NCI-H2171 treated with DMSO at 0.1 percent for 48 hours (cell line): Measurements from ENCODE around the gene WNT2.
"Not testable (repeated sequence)": the region's sequence is repeated elsewhere in the genome, so short reads cannot be mapped to it uniquely, and the experiment has no call there.

Experiments used
- DNase-seq: peaks from one replicate; lab custom pipeline; 2025; lab: John Stamatoyannopoulos, UW

The WNT2 gene

DNA sequence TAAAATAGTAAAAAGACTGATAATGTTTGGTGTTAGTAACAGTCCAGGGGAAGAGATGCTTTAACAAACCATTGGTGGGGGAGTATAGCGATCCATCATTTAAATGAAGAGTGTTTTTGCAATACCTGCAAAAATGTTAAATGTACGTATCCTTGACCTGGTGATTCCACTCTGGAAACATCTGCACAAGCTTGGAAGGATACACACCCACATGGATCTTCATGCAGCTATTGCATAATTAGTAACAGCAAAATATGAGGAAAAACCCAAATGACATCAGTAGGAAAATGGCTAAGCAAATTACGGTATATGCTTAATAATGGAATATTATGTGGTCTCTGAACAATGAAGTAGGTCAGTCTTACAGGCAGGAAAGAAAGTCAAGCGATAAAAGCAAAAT is 20.5 kb downstream of the WNT2 start:
- no peak for DNase-seq

DNA sequence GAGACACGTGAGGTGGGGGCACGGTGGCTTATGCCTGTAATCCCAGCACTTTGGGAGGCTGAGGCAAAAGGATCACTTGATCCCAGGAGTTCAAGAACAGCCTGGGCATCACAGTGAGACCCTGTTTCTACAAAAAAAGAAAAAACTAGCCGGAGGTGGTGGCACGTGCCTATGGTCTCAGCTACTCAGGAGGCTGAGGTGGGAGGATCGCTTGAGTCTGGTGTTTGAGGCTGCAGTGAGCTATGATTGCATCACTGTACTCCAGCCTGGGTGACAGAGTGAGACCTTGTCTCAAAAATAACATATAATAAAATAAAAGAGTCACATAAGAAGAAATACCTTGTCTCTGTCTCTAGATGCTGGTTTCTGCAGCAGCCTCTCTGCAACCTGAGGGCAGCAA is 22.4 kb downstream of the WNT2 start:
- DNase-seq: not testable (repeated sequence)

- no peak for DNase-seq
These were observed 25.3 kb downstream of the WNT2 start for GRCh38 chr7:117297606-117298005.

DNA sequence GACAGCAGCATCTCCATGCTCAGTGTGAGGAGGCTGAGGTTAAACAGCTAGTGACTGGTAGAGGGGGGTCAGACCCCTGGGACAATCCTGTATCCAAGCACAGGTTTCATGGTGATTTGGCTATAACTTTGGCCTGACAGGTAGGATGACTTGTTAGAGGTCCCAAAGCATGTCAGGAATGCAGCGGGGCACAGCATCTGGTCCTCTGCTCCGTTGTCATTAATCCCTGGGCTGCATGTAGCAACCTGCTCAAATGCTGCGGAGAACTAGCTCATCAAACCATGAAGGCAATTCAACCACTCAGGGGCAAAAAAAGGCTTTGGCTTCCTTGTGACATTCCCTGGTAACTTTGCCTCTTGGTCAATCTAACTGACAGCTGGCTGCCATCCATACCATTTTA is 26.8 kb downstream of the WNT2 start:
- DNase-seq: peak; percentile 80

GRCh38 chr7:117285826-117286225 is 37.0 kb downstream of the WNT2 start:
- DNase-seq: no peak

DNA sequence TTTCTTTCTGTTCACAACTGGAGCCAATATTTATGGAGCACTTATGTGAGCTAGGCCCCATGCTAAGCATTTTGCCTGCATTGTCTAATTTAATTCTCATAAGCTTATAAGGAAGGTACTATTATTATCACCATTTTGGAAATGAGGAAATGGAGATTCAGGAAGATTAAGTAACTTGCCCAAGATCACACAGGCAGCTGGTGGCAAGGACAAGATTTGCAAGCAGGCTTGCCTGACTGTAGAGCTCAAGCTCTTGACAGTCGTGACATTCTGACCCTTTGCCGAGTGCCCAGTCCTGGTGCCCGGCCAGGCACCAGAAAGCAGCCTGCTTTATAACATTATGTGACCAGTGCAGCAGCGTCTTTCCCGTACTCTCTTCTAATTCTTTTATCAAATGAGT is 38.2 kb downstream of the WNT2 start:
- no peak for DNase-seq

DNA sequence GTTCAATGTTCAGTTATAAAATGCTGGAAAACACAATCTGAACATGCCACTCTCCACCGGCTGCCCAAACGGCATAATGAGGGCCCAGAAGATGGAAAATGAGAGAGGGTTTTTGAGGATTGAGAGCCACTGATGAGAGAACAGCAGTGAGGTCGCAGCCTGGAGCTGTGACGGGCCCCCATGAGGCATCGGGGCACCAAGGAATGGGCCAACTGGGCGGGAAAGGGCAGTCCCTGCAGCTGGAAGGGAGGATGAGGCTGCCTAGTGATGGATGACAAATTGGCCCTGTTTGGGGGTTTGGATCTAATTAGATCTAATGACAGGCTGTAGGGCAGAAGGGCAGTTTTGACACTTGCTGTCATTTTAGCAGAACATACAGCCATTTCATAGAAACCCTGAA is 39.1 kb downstream of the WNT2 start:
- no peak for DNase-seq

DNA sequence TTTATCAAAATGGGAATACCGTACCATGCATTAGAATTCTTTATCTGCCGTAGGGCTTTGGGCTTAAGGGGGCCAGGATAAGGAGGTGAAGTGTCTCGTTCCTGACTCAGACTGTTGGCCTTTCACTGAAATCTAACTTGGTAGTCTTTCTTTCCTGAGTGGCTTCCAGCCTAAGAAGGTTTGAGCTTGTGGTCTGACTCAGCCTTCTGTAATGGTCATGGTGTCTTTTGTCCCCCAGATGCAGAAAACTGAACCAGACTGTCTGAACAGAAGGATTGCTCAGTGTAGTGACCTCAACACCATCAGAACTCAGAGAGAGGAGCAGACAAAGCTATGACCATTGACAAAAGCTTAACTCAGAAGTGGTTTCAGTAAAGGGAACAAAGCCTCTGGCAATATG is 39.5 kb downstream of the WNT2 start:
- DNase-seq: no peak

DNA sequence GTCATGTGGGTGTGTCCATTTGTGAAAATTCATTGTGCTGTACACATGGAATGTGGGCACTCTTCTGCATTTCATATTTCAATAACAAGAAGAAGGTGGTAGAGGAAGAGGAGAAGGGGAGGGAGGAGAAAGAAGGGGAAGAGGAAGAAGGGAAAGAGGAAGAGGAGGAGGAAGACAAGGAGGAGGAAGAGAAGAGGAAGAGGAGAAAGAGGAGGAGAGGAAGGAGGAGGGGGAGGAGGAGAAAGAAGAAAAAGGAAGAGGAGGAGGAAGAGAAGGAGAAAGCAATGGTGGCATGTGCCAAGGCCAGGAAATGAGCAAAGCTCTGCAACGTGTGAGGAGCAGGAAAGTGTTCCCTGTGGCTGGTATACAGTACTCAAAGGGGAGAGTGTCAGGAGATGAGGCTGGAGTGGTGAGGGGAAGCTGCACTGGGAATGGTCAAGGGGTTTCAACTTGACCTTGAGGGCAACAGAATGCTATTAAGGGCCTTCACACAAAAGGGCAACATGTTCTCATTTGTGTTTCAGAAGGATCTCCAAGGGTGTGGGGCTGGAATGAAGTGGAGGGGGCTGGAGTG is 40.5 kb downstream of the WNT2 start:
- no peak for DNase-seq

DNA sequence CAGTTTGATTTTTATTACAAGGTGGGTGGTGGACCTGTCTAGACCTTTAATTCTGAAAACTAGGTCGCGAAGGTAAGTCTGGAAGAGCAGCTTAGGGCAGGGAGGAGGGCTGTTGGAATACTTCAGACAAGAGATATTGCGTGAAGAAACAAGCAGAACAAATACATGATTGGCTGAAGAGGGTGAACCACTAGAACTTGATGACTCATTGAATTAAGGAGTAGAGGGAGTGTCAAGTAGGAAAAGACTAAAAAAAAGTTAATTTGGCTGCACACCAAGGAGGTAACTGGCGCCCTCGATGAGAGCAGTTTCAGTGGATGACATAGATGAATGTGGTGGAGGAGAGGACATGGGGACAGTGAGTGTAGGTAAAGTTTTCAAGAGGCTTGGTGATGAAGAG is 41.3 kb downstream of the WNT2 start:
- no peak for DNase-seq

DNA sequence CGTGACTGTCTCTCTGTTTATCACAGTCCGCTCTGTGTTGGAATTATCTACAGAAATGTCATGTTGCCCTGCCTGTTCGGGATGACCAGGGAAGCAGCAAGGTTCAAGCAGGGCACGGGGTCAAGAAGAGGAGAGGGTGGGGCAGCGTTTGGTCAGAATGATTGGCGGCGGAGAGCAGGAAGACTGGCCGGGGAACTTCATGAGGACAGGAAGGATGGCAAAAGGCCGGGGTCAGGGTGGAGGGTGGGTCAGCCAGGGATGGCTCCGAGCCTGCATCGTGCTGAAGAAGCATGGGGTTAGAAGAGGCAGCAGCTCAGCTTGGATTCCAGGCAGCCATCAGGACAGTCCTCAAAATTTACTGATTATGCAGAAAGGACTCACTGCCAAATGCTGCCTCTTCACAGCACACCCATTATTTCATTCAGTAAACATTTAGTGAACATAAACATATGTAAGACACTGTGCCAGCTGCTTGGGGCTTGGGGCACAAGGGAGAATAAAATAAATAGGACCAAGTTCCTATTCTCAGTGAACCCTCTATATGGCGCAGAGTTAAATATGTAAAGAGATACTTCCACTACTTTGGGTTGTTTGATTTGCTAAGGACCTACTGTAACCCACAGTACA is 42.8 kb downstream of the WNT2 start:
- no peak for DNase-seq

DNA sequence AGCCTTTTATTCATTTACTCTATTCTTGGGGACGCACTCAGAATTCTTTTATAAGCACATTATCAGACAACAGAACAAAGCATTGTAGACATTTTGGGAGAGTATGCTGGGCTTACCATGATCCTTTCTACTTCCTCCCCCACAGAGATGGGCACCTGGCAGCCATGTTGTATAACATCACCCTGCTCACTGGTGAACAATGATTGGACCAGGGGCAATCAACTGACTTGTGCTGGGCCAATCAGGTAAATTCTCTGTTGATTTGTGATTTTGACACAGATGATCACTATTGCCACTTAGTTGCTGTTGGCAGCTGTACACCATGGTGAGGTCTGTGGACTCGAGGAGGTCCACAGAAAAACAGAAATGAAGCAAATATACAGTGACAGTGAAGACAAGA is 43.7 kb downstream of the WNT2 start:
- DNase-seq: no peak

- no peak for DNase-seq
These were observed 44.8 kb downstream of the WNT2 start for GRCh38 chr7:117278040-117278439.

- DNase-seq: no peak
These were observed 45.3 kb downstream of the WNT2 start for GRCh38 chr7:117277576-117277975.

DNA sequence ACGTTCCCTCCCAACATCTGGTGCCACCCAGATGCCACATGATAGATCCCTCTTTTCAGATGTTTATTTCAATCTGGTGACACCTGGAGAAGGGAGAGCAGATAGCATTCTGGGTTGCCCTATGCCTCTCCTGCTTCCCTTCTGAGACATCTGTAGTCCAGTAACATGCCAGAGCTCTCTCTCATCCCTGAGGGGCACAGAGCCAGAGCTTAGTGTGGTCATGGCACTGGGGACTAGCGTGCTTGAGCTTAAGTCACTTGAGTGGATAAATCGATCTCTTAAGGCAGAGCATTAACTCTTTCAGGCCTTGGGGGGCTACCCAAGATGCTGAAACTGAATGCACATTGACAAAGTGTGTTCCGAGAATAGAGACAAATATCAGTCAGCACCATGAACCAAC is 47.9 kb downstream of the WNT2 start:
- peak; percentile 21 for DNase-seq

- DNase-seq: peak; percentile 16
These were observed 49.0 kb downstream of the WNT2 start for GRCh38 chr7:117273814-117274225.

DNA sequence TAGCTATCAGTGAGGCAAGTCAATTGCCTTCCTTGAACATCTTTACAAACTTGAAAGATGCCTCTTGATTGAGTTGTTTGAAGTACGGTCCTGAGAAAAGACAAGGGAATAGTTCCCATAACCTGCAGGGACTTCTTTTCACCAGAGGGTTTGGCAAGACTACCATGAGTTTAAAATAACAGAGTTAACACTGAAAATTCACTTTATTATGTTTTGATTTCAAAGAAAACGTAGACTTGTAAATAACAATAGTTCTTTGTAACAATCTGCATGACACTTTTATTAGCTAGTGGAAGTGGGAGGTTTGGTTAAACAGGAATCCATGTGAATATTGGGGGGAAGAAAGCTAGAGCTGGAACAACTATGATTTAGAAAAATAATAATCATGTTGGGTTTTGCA is 49.5 kb downstream of the WNT2 start:
- no peak for DNase-seq

GRCh38 chr7:117272017-117272759 is 50.7 kb downstream of the WNT2 start:
- no peak for DNase-seq

GRCh38 chr7:117271566-117271965 is 51.3 kb downstream of the WNT2 start:
- no peak for DNase-seq

DNA sequence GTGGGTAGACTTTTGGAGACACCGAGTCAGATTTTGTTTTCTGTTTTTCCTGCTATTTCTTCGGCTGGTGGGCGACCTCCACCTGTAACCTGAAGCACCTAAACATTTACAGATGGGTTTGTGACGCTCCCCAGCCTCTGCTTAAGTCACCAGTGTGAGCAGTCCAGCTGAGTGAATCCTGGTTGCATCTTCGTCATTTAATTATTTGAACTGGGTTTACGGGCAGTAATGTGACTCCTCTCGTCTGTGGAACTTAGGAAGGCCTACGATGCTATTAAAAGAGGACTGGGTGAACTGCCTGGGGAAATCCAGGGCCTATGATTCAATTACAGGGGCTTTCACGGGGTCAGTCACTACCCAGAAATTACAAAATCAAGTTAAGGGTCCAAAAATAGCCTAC is 52.5 kb downstream of the WNT2 start:
- DNase-seq: no peak

- DNase-seq: no peak
These were observed 53.0 kb downstream of the WNT2 start for GRCh38 chr7:117269886-117270285.

DNA sequence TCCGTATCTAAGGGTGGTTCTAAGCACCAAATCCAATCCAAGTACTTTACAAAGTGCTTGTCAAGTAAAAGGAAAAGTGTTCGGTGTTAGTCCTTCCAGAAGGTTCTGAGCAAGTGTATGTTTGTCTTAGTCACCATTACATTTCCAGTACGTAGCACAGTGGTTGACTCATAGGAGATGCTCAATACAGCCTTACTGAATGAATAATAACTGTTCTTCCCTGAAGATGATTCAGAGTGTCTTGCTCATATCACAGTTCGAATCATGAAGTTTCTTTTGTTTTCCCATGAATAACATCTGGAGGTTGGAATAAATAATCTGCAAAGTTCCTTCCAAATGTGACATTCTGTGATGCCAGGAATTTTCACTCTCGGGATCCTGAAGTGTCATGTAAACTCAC is 53.4 kb downstream of the WNT2 start:
- DNase-seq: no peak

- no peak for DNase-seq
These were observed 58.1 kb downstream of the WNT2 start for GRCh38 chr7:117264716-117265115.

GRCh38 chr7:117262546-117262945 is 60.3 kb downstream of the WNT2 start:
- DNase-seq: no peak
